ENCODE results near the gene WNT3A.

DNA sequence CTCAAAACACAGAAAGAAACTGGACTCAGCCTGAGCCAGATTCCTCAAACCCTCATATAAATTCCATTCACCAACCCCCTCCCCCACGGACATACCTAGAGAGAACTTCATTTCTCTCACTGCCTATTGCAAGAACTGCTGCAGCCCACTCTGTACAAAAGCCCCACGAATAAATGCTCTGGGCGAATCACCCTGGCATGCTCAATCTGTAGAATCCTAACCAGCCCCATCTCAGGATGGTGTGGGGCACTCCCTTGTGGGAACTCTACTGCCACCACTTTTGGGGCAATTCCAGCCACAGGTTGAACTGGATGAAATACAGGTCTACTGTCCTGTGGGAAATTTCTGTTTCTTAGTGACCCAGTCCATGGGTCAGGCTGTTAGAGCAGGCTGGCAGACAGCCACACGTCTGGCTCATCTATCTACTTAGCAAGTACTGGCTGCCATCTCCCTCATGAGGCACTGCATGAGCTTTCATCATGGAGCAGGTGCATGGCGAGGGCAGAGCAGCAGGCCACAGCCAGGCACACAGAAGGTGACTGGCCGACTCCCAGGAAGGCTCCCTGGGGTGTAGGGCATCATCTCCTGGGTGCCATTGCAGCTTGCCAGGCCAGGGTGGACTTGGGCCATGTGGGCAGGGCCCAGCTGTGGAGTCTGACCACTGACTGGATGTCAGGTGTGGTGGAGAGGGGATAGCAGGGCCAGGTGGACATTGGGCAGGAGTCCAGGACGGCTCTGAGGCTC, 97.9 kb downstream of the WNT3A start:
- TF ChIP-seq, protein P1, sequence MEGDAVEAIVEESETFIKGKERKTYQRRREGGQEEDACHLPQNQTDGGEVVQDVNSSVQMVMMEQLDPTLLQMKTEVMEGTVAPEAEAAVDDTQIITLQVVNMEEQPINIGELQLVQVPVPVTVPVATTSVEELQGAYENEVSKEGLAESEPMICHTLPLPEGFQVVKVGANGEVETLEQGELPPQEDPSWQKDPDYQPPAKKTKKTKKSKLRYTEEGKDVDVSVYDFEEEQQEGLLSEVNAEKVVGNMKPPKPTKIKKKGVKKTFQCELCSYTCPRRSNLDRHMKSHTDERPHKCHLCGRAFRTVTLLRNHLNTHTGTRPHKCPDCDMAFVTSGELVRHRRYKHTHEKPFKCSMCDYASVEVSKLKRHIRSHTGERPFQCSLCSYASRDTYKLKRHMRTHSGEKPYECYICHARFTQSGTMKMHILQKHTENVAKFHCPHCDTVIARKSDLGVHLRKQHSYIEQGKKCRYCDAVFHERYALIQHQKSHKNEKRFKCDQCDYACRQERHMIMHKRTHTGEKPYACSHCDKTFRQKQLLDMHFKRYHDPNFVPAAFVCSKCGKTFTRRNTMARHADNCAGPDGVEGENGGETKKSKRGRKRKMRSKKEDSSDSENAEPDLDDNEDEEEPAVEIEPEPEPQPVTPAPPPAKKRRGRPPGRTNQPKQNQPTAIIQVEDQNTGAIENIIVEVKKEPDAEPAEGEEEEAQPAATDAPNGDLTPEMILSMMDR (optimal IDR thresholded peaks at IDR 0.05 in 1 of 3, IDR thresholded peaks at IDR 0.05 in 1 of 3, conservative IDR thresholded peaks at IDR 0.05 in 1 of 3; ENCODE audit: extremely low read depth in 1 of 3, insufficient read depth in 2 of 3, low read length in 3 of 3): no peak
- TF ChIP-seq EZH2 (IDR thresholded peaks at IDR 0.05; ENCODE audit: low read length): no peak

Measured in keratinocyte (primary cell).